K562 (cell line): Measurements from ENCODE around the gene ATXN7.

Experiments
- ARHGAP35 ChIP-seq: fragments of 450-650 bp; IDR thresholded peaks from 2 replicates; pipeline ENCODE4 v1.6.1; 2018; ENCODE audit not compliant: partially characterized antibody
- CEBPB ChIP-seq: fragments of 450-650 bp; IDR thresholded peaks from 2 replicates; pipeline ENCODE4 v1.6.1; 2016; ENCODE audit warnings: missing genetic modification characterization, missing compliant biosample characterization
- CREB1 ChIP-seq, 2 experiments: sonication (generic) in 1 of 2; formaldehyde crosslinking in 1 of 2; IDR thresholded peaks; 2 replicates each; pipeline versions ENCODE4 v1.6.1 to v1.8.0; 2012 to 2022; ENCODE audit warnings: inconsistent platforms in 1 of 2, mild to moderate bottlenecking in 1 of 2, missing genetic modification reagents in 1 of 2, moderate library complexity in 1 of 2
- DMBX1 ChIP-seq: fragments of 250-450 bp; sonication (Bioruptor Pico); IDR thresholded peaks from 2 replicates; pipeline ENCODE4 v1.8.0; 2022; ENCODE audit warnings: inconsistent platforms, mild to moderate bottlenecking, moderate library complexity, borderline replicate concordance
- FOXP1 ChIP-seq: sonication (generic); formaldehyde crosslinking; IDR thresholded peaks from 2 replicates; pipeline ENCODE4 v1.8.0; 2022; ENCODE audit warnings: mild to moderate bottlenecking, missing genetic modification reagents
- GABPB2 ChIP-seq: fragments of 250-450 bp; sonication (Bioruptor Pico); conservative IDR thresholded peaks from 2 replicates; pipeline ENCODE4 v1.5.1; 2021; ENCODE audit warnings: mild to moderate bottlenecking
- ZNF282 ChIP-seq: sonication (generic); formaldehyde crosslinking; IDR thresholded peaks from 2 replicates; pipeline ENCODE4 v1.8.1; 2023; ENCODE audit warnings: missing genetic modification reagents
- TF ChIP-seq, protein P1 (sequence below): sonication (generic); formaldehyde crosslinking; IDR thresholded peaks from 2 replicates; pipeline ENCODE4 v1.9.0; 2022; ENCODE audit warnings: mild to moderate bottlenecking, missing genetic modification reagents
- TF ChIP-seq, protein P2 (sequence below): sonication (generic); formaldehyde crosslinking; IDR thresholded peaks from 2 replicates; pipeline ENCODE4 v1.8.0; 2022; ENCODE audit warnings: mild to moderate bottlenecking, missing genetic modification reagents, borderline replicate concordance
- TF ChIP-seq, protein P3 (sequence below): sonication (generic); formaldehyde crosslinking; IDR thresholded peaks from 2 replicates; pipeline ENCODE4 v1.8.0; 2023; ENCODE audit warnings: missing genetic modification reagents, mild to moderate bottlenecking, borderline replicate concordance
- TF ChIP-seq, protein P4 (sequence below): fragments of 250-450 bp; sonication (Bioruptor Pico); IDR thresholded peaks from 2 replicates; pipeline ENCODE4 v1.5.0; 2020; ENCODE audit warnings: mild to moderate bottlenecking, borderline replicate concordance
- TF ChIP-seq, protein P5 (sequence below): fragments of 150-350 bp; IDR thresholded peaks from 2 replicates; pipeline ENCODE4 v1.6.1; 2014; ENCODE audit warnings: low read depth, mild to moderate bottlenecking, low read length, borderline replicate concordance
- TF ChIP-seq, protein P6 (sequence below), 3 experiments: IDR thresholded peaks in 2 of 3; conservative IDR thresholded peaks in 1 of 3; 2 replicates each; pipeline ENCODE4 v1.5.1; 2011 to 2012; ENCODE audit warnings: low read length in 3 of 3, mild to moderate bottlenecking in 3 of 3, control low read depth in 2 of 3, improper control_type of control experiment in 1 of 3, inconsistent platforms in 1 of 3, low read depth in 1 of 3, mixed read lengths in 1 of 3, moderate library complexity in 1 of 3; ENCODE audit not compliant: insufficient read depth in 2 of 3
- TF ChIP-seq, protein P7 (sequence below): sonication (generic); formaldehyde crosslinking; IDR thresholded peaks from 2 replicates; pipeline ENCODE4 v1.8.1; 2023; ENCODE audit warnings: mild to moderate bottlenecking, missing genetic modification reagents, moderate library complexity

DNA sequence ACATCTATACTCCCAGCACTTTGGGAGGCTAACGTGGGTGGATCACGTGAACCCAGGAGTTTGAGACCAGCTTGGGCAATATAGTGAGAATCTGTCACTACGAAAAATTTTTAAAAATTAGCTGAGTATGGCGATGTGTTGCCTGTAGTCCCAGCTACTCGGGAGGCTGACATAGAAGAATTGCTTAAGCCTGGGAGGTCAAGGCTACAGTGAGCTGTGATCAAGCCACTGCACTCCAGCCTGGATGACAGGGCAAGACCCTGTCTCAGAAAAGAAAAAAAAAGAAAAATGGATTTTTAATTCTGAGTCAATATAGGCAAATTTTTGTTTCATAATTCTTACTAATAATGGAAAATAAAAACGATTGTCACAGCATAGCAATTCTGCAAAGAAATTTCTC, 31.3 kb upstream of the ATXN7 start:
- TF ChIP-seq CEBPB (no peak), FOXP1 (CRISPR knock-in tag) (no peak), CREB1 (IDR thresholded peaks at IDR 0.05) (no peak), CREB1 (CRISPR knock-in tag; IDR thresholded peaks at IDR 0.05) (no peak), DMBX1 (CRISPR knock-in tag) (no peak), ARHGAP35 (no peak), GABPB2 (no peak), ZNF282 (CRISPR knock-in tag) (no peak)
- TF ChIP-seq, protein P1, sequence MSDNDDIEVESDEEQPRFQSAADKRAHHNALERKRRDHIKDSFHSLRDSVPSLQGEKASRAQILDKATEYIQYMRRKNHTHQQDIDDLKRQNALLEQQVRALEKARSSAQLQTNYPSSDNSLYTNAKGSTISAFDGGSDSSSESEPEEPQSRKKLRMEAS (CRISPR knock-in tag), result no peak
- TF ChIP-seq, protein P2, sequence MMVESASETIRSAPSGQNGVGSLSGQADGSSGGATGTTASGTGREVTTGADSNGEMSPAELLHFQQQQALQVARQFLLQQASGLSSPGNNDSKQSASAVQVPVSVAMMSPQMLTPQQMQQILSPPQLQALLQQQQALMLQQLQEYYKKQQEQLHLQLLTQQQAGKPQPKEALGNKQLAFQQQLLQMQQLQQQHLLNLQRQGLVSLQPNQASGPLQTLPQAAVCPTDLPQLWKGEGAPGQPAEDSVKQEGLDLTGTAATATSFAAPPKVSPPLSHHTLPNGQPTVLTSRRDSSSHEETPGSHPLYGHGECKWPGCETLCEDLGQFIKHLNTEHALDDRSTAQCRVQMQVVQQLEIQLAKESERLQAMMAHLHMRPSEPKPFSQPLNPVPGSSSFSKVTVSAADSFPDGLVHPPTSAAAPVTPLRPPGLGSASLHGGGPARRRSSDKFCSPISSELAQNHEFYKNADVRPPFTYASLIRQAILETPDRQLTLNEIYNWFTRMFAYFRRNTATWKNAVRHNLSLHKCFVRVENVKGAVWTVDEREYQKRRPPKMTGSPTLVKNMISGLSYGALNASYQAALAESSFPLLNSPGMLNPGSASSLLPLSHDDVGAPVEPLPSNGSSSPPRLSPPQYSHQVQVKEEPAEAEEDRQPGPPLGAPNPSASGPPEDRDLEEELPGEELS (CRISPR knock-in tag), result no peak
- TF ChIP-seq, protein P3, sequence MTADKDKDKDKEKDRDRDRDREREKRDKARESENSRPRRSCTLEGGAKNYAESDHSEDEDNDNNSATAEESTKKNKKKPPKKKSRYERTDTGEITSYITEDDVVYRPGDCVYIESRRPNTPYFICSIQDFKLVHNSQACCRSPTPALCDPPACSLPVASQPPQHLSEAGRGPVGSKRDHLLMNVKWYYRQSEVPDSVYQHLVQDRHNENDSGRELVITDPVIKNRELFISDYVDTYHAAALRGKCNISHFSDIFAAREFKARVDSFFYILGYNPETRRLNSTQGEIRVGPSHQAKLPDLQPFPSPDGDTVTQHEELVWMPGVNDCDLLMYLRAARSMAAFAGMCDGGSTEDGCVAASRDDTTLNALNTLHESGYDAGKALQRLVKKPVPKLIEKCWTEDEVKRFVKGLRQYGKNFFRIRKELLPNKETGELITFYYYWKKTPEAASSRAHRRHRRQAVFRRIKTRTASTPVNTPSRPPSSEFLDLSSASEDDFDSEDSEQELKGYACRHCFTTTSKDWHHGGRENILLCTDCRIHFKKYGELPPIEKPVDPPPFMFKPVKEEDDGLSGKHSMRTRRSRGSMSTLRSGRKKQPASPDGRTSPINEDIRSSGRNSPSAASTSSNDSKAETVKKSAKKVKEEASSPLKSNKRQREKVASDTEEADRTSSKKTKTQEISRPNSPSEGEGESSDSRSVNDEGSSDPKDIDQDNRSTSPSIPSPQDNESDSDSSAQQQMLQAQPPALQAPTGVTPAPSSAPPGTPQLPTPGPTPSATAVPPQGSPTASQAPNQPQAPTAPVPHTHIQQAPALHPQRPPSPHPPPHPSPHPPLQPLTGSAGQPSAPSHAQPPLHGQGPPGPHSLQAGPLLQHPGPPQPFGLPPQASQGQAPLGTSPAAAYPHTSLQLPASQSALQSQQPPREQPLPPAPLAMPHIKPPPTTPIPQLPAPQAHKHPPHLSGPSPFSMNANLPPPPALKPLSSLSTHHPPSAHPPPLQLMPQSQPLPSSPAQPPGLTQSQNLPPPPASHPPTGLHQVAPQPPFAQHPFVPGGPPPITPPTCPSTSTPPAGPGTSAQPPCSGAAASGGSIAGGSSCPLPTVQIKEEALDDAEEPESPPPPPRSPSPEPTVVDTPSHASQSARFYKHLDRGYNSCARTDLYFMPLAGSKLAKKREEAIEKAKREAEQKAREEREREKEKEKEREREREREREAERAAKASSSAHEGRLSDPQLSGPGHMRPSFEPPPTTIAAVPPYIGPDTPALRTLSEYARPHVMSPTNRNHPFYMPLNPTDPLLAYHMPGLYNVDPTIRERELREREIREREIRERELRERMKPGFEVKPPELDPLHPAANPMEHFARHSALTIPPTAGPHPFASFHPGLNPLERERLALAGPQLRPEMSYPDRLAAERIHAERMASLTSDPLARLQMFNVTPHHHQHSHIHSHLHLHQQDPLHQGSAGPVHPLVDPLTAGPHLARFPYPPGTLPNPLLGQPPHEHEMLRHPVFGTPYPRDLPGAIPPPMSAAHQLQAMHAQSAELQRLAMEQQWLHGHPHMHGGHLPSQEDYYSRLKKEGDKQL (CRISPR knock-in tag), result no peak
- TF ChIP-seq, protein P4, sequence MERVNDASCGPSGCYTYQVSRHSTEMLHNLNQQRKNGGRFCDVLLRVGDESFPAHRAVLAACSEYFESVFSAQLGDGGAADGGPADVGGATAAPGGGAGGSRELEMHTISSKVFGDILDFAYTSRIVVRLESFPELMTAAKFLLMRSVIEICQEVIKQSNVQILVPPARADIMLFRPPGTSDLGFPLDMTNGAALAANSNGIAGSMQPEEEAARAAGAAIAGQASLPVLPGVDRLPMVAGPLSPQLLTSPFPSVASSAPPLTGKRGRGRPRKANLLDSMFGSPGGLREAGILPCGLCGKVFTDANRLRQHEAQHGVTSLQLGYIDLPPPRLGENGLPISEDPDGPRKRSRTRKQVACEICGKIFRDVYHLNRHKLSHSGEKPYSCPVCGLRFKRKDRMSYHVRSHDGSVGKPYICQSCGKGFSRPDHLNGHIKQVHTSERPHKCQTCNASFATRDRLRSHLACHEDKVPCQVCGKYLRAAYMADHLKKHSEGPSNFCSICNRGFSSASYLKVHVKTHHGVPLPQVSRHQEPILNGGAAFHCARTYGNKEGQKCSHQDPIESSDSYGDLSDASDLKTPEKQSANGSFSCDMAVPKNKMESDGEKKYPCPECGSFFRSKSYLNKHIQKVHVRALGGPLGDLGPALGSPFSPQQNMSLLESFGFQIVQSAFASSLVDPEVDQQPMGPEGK (CRISPR knock-in tag), result no peak
- TF ChIP-seq, protein P5, sequence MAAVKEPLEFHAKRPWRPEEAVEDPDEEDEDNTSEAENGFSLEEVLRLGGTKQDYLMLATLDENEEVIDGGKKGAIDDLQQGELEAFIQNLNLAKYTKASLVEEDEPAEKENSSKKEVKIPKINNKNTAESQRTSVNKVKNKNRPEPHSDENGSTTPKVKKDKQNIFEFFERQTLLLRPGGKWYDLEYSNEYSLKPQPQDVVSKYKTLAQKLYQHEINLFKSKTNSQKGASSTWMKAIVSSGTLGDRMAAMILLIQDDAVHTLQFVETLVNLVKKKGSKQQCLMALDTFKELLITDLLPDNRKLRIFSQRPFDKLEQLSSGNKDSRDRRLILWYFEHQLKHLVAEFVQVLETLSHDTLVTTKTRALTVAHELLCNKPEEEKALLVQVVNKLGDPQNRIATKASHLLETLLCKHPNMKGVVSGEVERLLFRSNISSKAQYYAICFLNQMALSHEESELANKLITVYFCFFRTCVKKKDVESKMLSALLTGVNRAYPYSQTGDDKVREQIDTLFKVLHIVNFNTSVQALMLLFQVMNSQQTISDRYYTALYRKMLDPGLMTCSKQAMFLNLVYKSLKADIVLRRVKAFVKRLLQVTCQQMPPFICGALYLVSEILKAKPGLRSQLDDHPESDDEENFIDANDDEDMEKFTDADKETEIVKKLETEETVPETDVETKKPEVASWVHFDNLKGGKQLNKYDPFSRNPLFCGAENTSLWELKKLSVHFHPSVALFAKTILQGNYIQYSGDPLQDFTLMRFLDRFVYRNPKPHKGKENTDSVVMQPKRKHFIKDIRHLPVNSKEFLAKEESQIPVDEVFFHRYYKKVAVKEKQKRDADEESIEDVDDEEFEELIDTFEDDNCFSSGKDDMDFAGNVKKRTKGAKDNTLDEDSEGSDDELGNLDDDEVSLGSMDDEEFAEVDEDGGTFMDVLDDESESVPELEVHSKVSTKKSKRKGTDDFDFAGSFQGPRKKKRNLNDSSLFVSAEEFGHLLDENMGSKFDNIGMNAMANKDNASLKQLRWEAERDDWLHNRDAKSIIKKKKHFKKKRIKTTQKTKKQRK, result no peak
- TF ChIP-seq, protein P6, sequence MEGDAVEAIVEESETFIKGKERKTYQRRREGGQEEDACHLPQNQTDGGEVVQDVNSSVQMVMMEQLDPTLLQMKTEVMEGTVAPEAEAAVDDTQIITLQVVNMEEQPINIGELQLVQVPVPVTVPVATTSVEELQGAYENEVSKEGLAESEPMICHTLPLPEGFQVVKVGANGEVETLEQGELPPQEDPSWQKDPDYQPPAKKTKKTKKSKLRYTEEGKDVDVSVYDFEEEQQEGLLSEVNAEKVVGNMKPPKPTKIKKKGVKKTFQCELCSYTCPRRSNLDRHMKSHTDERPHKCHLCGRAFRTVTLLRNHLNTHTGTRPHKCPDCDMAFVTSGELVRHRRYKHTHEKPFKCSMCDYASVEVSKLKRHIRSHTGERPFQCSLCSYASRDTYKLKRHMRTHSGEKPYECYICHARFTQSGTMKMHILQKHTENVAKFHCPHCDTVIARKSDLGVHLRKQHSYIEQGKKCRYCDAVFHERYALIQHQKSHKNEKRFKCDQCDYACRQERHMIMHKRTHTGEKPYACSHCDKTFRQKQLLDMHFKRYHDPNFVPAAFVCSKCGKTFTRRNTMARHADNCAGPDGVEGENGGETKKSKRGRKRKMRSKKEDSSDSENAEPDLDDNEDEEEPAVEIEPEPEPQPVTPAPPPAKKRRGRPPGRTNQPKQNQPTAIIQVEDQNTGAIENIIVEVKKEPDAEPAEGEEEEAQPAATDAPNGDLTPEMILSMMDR (IDR thresholded peaks at IDR 0.05 in 2 of 3, conservative IDR thresholded peaks at IDR 0.05 in 1 of 3; ENCODE audit: insufficient read depth in 2 of 3, low read depth in 1 of 3, low read length in 3 of 3), result no peak
- TF ChIP-seq, protein P7, sequence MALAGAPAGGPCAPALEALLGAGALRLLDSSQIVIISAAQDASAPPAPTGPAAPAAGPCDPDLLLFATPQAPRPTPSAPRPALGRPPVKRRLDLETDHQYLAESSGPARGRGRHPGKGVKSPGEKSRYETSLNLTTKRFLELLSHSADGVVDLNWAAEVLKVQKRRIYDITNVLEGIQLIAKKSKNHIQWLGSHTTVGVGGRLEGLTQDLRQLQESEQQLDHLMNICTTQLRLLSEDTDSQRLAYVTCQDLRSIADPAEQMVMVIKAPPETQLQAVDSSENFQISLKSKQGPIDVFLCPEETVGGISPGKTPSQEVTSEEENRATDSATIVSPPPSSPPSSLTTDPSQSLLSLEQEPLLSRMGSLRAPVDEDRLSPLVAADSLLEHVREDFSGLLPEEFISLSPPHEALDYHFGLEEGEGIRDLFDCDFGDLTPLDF (CRISPR knock-in tag), result no peak
